Caki2 (cell line): ENCODE results near the gene ASCC1. TPM values are rescaled to one million over a fixed set of nuclear protein-coding genes. Genes with fewer than 3 reads are reported as not detected.
"Not testable (repeated sequence)": the region's sequence is repeated elsewhere in the genome, so short reads cannot be mapped to it uniquely, and the experiment has no call there.

Experiments used
- DNase-seq: peaks from one replicate; pipeline ENCODE4 v3.0.0-alpha.2; 2015; ENCODE audit warnings: low read depth
- in situ Hi-C: cut with HindIII; loops from 2 replicates; pipeline ENCODE4 v1.10.0; 2016; ENCODE audit warnings: low sequenced_read_pairs, low pct_unique_long_range_greater_than_20kb, mixed read lengths
- total RNA-seq: library from RNA; depleted of rRNA; stranded (reverse); fragments of >200 nt; shearing (Covaris generic); gene quantifications from 2 replicates; pipeline ENCODE4 v1.2.3, GENCODE V29; 2014; ENCODE audit warnings: low replicate concordance

The ASCC1 gene
- total RNA-seq, 1 experiment from 2014 or later = 55.1 TPM

- in situ Hi-C loops = no loop called here
- no peak for DNase-seq
Observed at GRCh38 chr10:72186258-72186981, 29.7 kb downstream of the ASCC1 start.

DNA sequence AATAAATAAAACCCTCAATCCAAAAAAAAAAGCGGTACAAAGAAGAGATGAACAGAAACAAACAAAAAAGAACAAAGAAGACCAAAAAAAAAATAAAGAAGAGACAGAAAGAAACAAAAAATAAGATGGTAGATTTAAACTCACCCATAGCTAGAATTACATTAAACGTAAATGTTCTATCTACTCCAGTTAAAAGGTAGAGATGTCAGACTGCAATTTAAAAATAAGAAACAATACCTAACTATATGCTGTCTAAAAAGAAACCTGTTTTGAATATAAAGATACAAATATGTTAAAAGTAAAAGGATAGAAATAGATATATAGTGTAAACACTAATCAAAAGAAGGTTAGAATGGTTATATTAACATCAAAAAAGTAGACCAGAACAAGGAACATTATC, 31.9 kb downstream of the ASCC1 start:
- in situ Hi-C loops = no loop called here
- no peak for DNase-seq

DNA sequence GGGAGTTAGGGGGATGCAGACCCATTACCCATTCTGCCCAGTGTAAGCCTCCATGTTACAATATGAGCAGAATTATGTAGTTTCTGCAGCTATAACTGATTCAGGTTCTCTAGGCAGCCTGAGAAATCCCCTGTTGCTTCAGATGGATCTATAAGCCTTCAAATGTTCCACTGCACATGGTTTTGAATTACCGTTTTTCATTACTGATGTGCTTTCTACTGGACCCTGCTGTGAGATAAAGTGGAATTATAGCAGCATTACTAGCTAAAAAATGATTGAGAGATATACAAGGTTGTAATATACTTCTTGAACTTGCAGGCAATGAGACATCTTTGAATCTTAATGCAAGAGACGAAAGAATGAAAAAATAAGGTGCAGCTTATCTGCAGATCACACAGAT, 38.6 kb downstream of the ASCC1 start:
- no peak for DNase-seq
- in situ Hi-C loops = no loop called here

GRCh38 chr10:72176701-72177100, 39.4 kb downstream of the ASCC1 start:
- in situ Hi-C loops = no loop called here
- no peak for DNase-seq

GRCh38 chr10:72175149-72175548, 40.9 kb downstream of the ASCC1 start:
- in situ Hi-C loops = no loop called here
- DNase-seq = no peak

DNA sequence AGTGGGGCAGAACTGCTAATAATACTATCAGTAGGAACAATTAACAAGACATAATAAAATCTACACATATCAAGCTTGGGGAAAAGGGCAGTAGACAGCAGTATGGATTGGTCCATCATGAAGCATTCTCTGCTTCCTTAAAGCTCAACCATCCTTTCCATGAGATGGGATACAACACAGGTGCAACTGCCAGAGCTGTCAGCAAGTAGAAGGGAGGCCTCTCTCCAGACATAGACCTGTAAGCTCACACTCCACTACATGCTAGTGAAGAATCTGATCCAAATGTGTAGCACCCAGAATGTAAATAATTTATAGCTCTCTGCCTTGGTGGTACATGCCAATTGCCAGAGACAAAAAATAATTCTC, 41.8 kb downstream of the ASCC1 start:
- in situ Hi-C loops = no loop called here
- no peak for DNase-seq

DNA sequence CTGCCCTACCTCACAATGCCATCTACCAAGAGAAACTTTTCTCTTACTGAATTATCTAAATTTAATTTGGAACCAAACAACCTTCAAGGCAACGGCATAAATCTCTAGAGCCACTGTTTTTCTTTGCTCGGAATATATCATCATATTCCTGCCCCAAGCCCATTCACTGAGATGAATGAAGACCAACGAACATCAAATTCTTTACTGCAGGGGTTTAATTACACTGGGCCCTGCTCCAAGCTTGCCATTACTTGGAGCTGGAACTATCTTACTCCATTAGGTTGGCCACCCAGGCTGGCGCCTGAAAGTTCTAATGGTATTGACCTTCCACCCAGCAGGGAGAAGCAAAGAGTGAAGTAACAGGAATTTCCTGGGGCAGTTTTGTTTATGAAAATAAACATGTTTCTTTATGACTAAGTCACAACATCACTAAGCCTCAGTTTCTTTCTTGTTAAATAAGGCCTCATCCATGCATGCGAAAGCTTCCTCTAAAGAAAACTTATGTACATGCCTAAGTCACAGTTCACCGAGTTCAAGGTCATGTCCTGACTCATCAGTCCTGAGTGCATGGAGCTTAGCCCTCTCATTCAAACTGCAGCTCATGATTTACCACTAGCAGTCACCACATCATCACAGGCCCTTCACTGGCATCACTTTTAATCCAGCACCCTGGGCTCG, 42.3 kb downstream of the ASCC1 start:
- DNase-seq = peak; percentile 97
- in situ Hi-C loops = no loop called here

DNA sequence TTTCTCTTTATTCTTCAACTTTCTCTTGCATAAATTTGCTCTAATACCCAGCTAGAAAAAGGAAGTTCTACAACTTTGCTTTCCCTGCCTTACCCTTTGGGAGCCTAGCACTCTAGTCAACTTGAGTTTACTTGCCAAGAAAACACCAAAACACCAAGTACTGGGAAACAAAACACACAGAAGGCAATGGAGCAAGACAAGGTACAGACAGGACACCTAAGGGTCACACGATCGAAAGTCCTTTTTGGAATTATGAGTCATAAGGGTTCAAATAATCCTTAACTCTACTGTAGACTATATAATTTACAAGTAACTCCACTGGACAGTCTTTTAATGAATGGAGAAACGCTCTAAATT, 42.8 kb downstream of the ASCC1 start:
- in situ Hi-C loops = no loop called here
- no peak for DNase-seq

- peak; percentile 97 for DNase-seq
- in situ Hi-C loops = no loop called here
Observed at GRCh38 chr10:72171175-72171630, 44.9 kb downstream of the ASCC1 start.

GRCh38 chr10:72170733-72171132, 45.3 kb downstream of the ASCC1 start:
- in situ Hi-C loops = no loop called here
- no peak for DNase-seq

DNA sequence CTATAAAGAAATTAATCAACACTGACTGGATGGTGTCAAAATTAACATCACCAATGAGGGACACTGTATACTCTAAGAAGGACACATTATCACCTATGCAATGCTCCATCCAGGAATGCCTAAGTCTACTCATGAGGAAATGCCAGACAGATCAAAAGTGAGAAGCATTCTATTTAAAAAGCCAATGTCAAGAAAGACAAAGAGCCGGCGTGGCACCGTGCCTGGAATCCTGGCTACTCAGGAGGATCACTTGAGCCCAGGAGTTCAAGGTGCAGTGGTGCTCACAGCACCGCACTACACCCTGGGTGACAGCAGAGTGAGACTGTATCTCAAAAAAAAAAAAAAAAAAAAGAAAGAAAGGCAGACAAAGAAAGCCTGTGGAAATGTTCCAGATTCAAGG, 45.8 kb downstream of the ASCC1 start:
- in situ Hi-C loops = no loop called here
- DNase-seq = peak; percentile 93

GRCh38 chr10:72167118-72167517, 49.0 kb downstream of the ASCC1 start:
- in situ Hi-C loops = no loop called here
- DNase-seq = no peak

DNA sequence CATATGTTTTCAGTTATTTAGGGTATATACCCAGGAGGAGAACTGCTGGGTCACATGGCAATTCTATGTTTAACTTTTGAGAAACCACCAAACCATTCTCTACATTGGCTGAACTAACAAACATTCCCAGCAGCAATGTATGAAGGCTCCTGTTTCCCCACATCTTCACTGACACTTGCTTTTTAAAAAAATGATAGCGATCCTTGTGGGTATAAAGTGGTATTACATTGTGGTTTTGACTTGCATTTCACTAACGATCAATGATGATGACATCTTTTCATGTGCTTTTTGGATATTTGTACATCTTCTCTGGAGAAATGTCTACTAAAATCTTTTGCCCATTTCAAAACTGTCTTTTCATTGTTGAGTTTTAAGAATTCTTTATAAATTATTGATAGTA, 51.5 kb downstream of the ASCC1 start:
- DNase-seq = no peak
- in situ Hi-C loops = no loop called here

GRCh38 chr10:72162978-72163377, 53.1 kb downstream of the ASCC1 start:
- in situ Hi-C loops = no loop called here
- peak; percentile 66 for DNase-seq

- DNase-seq = no peak
- in situ Hi-C loops = no loop called here
Observed at GRCh38 chr10:72158176-72158575, 57.9 kb downstream of the ASCC1 start.

DNA sequence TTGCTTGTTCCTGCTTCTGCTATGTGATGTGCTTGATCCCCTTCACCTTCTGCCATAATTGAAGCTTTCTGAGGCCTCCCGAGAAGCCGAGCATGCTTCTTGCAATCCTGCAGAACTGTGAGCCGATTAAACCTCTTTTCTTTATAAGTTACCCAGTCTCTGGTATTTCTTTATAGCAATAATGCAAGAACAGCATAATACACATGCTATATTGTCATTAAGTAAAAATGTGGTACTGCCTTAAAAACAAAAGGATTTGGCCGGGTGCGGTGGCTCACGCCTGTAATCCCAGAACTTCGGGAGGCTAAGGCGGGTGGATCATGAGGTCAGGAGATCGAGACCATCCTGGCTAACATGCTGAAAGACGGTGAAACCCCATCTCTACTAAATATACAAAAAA, 59.9 kb downstream of the ASCC1 start:
- no peak for DNase-seq
- in situ Hi-C loops = no loop called here

- no peak for DNase-seq
- in situ Hi-C loops = no loop called here
Observed at GRCh38 chr10:72152286-72152685, 63.8 kb downstream of the ASCC1 start.

DNA sequence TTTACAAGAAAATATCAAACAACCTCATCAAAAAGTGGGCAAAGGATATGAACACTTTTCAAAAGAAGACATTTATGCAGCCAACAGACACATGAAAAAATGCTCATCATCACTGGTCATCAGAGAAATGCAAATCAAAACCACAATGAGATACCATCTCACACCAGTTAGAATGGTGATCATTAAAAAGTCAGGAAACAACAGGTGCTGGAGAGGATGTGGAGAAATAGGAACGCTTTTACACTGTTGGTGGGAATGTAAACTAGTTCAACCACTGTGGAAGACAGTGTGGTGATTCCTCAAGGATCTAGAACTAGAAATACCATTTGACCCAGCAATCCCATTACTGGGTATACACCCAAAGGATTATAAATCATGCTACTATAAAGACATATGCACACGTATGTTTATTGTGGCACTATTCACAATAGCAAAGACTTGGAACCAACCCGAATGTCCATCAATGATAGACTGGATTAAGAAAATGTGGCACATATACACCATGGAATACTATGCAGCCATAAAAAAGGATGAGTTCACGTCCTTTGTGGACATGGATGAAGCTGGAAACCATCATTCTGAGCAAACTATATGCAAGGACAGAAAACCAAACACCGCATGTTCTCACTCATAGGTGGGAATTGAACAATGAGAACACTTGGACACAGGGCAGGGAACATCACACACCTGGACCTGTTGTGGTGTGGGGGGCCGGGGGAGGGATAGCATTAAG, 65.2 kb downstream of the ASCC1 start:
- DNase-seq, in situ Hi-C loops: not testable (repeated sequence)

DNA sequence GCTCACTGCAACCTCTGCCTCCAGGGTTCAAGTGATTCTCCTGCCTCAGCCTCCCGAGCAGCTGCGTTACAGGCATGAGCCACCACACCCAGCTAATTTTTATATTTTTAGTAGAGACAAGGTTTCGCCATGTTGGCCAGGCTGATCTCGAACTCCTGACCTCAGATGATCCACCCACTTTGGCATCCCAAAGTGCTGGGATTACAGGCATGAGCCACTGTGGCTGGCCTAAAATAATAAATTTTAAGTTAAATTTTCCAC, 68.8 kb downstream of the ASCC1 start:
- in situ Hi-C loops = not testable (repeated sequence)
- peak; percentile 37 for DNase-seq
